T-helper 22 cell (primary cell): ENCODE results near the gene CNTN5.

Experiments
- DNase-seq: peaks from one replicate; pipeline ENCODE4 v3.0.0-alpha.2; 2020; ENCODE audit warnings: low read depth

The CNTN5 gene

DNA sequence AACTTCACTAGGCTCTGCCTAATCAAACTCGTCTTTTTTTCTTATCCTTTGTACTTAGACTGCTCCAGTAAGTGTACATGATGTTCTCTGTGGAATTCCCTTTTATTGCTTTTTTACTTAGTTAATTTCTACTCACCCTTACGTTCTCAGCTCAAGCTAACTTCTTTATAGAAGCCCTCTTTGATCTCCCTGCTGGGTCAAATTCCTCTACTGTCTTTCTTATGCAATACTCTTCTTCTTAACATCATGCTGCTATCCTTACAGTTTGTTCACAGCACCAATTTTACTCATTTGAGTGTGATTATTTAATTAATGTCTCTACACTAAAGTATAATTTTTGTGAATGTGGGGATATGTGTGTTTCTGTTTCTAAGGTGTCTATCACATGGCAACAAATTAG is 498.3 kb downstream of the CNTN5 start:
- no peak for DNase-seq

DNA sequence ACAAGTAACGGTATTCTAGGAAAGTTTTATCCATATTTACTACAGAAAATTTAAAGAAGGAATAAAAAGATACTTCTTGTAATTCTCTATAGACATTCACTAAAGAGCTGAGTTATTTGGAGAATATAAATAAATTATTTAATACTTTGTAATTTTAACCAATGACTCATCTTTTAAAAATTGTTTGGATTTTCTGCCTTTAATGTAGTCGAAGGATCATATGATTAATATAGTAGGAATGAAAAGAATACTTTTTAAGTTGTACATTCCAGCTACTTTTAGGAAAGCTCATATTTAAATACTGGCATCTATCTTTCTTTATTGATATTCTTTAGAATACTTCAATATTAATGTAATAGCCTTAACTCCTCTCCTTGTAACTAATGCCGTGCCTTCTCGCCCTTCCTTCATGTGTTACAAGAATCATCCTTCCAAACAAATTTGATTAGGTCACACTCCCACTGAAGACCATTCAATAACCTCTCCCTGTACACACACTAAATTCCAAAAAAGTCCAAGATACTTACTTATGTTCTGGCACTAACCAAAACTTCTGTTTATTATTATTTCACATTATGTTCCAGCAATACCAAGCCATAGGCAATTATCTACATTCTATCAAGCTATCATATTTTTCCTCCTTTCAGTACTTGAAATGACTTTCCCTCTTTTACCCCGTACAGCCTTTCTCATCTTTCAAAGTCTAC is 501.9 kb downstream of the CNTN5 start:
- DNase-seq: no peak

DNA sequence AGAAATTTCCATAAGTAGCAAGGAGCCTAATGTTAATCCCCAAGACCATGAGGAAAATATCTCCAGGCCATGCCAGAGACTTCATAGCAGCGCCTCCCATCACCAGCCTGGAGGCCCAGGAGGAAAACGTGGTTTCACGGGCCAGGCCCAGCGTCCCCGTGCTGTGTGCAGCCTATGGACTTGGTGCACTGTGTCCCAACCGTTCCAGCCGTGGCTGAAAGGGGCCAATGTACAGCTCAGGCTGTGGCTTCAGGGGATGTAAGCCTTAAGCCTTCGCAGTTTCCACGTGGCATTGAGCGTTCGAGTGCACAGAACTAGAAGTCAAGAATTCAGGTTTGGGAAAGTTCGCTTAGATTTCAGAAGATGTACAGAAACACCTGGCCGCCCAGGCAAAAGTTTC is 510.7 kb downstream of the CNTN5 start:
- no peak for DNase-seq

DNA sequence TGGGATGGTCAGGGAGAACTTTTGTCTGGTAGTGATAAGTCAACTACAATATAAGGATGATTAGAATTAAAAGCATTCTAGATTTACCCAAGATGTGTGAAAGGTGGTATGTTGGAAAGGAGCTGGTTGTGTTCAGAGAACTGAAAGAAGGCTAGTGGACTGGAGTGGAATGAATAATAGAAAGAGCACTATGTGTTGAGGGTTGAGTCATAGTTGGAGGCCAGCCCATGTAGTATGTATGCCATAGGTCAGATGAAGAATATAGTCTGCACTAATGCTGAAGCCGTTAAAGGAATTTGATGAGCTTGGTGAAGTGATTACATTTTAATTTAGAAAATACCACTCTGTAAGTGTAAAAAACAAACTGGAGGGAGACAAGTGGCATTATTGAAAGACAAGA is 514.1 kb downstream of the CNTN5 start:
- DNase-seq: no peak

DNA sequence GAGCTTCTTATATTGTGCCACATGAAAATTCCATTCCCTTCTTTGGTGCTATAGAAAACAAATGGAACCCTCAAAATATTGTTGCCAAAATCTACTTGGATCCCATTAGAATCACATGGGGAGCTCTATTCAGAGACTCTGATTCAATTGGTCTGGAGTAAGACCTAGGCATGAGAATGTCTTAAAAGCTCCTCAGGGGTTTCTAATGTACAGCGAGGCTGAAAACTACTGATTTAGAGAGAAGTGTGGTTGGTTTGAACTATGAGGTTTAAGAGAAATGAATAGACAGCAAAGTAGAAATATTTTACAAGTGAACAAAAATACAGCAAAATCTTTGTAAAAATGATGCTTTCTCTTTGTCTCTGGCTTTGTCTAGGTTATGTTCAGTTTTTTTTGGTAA is 514.7 kb downstream of the CNTN5 start:
- no peak for DNase-seq

DNA sequence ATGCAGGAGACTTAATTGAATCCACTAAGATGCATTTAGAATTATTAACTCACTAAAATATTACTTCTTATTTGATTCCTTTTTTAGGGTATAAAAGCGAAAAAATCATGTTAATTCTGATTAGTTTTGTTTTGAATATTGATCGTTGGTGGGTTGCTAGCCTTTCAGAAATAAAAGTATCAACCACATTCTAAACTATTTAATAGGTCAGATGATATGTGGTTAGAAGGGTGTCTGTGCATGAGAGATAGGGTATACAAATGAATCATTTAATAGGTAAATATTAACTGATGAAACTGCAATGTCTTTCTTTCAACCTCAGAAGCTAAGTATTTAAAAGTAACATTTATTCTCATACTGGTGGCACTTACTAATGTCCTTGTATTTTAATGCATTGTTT is 515.1 kb downstream of the CNTN5 start:
- no peak for DNase-seq

DNA sequence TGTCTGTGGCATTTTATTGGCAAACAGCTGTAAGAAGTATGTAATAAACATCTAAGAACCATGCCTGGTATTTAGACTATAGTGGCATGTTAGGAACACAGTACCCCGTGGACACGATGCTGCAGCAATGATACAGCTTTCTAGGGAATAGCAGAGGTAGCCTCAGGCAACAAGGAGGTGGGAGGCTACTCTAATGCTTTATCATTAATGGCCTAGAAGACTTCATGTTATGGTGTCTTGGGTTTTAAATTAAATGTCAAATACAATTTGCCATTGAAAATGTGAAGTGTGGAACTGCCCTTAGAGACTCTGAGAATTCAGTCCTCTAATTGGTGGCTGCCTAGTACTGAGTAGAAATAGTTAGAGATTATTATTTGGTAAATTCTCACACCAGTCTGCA is 516.9 kb downstream of the CNTN5 start:
- no peak for DNase-seq

DNA sequence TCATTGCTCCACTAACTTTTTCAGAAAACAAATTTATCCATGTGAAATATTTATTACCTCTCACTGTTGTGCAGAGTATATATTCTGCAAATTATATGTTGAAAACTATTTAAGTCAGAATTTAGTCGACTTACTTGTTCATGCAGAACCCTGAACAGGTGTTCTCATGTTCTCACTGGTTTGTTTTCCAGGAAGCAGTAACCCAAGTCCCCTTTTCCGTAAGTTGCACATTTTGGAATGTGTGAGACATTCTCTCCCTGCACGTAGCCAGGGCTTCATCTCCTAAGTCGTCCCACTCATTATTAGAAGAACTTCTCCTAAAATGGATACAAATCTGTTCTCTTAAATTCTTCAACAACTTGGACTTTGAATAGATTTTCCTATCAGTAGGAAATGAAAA is 524.9 kb downstream of the CNTN5 start:
- no peak for DNase-seq

DNA sequence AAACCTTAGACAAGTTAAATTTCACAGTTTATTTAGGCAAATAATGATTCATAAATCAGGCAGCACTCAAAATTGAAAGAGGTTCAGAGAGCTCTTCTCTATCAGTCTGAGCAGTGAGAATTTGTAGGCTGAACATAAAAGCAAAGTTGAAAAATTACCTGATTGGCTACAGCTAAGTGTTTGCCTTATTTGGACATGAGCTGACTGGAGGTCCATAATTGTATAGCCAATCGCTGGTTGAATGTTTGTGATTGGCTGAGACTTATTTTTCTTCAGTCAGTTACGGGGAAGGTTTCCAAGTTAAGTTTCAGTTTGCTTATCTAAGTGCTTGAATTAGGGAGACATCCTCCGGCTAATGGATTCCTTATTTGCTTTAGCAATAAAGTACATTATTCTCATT is 527.5 kb downstream of the CNTN5 start:
- DNase-seq: no peak

DNA sequence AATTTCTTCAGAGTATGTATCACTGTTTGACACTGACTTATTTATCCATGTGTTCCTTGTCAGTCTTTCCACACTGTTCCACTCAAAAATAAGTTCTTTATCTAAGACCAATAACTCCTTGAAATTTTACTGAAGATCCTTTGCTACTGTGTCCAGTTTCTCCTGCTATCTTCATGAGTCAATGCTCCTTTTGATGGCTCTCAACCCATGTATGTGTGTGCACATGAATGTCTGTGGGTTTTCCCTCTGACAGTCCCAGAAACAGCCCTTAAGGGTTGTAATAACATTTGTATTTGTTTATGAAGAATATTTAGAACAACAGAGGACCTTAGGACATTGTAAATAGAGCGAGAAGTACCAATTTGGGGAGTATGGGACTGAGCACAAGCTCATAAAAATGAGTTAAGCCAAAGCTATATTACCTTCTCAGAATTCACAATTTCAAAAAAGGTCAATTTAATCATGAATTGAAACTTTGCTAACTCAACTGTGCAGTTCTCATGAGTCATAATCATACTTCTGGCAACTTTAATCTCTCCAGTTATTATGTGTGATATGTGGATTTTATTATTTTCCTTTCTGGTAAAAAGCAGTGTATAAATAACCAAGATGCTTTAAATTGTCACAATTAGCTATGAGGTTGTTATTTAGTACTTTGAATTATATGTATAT is 533.6 kb downstream of the CNTN5 start:
- no peak for DNase-seq

DNA sequence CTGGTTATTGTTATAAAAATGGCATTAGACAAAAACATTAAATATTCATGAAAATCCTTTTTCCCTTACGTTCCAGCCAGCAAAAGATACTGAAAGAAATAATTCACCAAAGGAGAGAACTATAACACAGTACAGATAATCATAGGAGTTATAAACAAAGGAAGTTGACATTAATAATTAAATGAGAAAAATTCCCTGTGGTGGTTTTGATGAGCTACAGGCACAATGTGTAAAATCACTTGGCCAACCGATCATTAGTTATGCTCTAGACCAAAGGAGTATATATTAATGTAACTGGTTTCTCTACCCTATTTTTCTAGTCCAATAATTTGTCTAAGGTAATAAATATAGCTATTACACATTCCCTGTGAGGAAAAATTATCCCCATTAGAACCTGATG is 534.7 kb downstream of the CNTN5 start:
- DNase-seq: no peak

DNA sequence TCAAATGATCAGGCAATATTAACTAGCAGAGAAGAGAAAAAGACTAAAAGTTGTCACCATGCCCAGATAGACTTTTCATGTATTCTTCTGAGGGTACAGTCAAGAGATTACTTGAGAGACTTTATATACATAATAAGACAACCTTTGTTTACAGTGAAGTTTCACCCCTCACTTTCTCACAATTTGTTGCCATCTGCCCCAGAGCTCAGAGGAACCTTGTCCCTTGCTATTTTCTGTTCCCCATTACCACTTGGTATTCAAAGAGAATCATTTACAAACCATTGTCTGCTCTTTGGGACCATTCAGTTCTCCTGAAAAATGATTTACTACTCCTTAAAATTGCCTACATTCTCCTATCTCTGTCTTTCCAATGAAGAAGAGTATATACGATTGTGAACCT is 544.6 kb downstream of the CNTN5 start:
- no peak for DNase-seq

DNA sequence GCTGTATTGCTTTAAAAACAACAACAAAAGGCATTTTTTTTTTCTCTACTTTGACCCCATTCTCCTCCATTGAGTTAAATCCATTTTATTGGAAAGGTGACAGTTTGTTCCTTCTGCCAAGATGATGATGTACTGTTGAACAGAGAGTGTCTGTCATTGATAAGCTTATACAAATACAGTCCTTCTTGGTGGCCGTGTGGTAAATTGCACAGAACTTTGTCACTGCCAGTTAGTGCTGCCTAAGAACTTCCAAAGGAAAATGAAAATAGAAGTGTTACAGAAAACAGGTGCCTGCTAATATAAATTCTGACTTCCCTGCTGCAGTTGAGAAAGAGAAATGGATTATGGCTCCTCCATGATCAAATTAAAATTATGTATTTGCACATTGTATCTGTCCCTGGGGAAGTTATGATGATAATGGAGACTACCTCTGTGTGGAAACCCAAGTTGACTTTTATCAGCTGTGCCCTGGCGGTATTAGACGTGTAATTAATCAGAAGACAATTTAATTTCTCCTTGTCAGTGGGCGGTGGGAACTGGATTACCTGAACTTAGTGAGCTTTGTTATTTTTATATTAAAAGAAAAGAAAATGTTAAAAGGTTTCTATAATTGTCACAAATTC is 546.7 kb downstream of the CNTN5 start:
- no peak for DNase-seq

DNA sequence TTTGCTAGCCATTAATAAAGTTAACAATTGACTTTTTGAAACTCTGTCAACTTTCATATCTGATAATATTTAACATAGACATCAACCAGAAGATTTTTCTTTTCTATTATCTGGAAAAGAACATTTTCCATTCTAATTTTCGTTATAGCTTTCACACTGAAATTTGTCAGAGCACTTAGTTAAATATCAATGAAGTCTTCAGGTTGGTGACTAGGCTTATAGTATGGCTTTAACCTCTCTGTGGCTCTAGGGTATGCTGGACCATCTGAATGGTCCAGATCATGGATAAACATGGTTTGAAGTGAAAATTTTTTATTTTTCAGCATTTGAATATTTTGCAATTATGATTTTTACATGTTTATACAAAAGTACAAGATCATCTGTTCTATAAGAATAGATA is 548.1 kb downstream of the CNTN5 start:
- no peak for DNase-seq

DNA sequence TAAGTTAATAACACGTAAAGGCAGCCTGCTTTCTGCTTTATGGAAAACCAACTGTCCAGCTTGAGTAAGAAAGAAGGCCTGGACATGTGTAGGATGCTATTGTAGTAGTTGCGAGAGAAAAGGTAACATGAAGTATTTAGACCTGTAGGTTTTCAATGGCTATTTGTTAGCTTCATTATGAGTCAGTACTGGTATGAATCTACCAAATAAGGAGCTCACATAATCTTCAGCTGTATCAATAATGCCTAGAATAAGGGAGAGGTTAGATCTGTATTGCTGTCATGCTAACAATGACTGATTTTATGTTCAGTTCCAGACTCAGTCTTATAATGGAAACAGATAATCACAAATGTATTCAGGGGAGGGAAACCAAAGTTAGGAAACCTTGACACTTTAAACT is 550.3 kb downstream of the CNTN5 start:
- DNase-seq: no peak

DNA sequence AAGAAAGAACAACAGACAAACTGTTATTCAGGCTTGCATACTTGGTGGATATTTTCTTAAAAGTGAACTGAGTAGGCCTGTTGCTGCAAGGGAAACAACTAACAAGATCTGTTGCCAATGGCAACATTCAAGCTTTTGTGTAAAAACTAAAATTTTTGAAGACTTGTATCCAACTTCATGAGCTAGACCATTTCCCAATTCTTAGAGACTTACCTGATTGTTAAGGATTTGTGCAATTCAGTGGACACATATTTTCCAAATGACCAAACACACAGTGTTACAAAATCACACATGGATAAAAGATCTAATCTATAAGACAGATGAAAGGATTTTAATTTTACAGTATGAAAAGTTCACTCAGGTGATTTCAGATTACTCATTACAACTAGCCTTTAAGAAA is 564.1 kb downstream of the CNTN5 start:
- DNase-seq: no peak

DNA sequence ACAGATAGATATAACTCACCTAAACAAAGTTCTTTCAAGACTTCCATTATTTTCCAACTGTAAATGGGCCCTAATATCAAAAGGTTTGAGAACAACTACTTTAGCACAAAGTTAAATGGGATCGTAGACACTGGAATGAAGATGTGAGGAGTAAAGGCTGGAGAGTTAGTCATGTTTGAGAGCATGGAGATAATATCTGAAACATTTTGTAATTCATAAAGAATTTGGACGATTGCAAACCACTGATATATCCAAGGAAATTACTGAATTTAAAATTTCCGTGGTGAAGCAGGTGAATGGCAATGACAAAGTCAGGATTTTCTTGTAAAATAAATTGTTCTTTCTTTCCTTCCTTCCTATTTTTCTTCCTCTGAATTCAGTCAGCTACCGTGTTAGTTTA is 564.9 kb downstream of the CNTN5 start:
- DNase-seq: no peak

DNA sequence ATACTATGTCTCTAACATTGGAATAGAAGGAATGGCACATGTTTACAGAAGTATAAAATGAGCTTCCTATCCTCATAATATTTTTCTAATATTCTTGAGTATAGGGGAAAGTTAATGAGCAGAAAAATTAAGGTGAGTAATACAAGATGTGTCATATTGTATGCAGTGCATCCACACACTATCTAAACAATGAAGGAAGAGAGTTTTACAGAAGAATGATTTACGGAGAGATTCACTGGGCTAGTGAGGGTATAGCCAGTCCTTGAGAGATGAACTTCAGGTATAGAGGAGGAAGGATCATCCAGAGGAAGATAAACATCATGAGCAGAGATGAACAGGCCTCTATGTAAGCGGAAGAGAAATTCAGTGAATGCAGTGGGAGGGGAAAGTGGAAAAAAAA is 569.0 kb downstream of the CNTN5 start:
- DNase-seq: no peak

DNA sequence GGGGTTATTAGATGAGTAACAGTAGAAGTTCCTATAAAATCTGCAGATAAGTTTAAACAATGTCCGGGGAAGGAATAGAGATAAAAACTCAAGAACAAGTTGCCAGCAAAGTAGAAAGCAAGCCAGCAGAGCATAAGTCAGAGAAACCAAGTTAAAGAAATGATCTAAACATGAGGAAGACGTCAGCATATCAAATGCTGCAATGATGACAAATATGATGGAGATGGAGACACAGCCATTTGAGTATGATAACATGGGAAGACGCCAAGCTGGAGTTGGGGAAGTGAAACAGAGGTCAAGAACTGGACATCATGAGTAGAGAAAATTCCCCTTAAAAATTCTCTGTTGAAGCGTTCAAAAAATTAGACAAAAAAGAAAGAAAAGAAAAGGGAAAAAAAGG is 571.5 kb downstream of the CNTN5 start:
- no peak for DNase-seq

DNA sequence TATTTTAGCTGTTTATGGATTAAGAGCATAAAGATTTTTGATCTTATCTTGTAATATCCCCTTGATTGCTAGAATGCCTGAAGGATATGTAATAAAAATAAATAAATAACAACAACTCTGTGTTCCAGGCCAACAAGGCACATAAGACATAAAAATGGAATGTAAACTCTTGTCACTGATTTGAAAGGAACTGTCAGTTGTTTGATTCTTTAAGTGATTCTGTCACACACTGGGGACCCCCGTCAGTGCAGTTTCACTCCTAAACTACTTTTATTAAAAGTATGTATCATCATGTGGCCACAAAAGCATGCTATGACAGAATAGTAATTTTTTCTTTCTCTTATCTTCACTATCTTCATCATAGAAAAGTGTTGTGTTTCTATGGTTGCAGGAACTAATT is 572.4 kb downstream of the CNTN5 start:
- no peak for DNase-seq

DNA sequence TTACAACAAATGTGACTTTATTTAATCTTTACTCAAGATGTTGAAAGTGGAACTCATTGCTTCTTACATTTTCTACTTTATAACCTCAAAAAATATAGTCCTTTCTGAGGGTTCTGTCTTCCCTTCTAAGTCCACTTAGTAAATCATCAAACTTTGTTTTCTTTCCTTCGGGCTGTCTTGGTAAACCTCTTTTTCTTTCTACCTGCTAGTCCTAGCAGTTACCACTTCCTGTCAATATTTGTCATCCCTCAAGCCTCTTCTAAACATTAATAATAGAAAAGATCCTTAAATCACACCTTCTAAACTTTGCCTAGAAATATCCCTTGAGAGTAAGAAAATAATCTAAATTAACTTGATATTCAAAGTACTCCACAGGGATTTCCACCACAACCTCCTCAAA is 580.4 kb downstream of the CNTN5 start:
- DNase-seq: no peak

DNA sequence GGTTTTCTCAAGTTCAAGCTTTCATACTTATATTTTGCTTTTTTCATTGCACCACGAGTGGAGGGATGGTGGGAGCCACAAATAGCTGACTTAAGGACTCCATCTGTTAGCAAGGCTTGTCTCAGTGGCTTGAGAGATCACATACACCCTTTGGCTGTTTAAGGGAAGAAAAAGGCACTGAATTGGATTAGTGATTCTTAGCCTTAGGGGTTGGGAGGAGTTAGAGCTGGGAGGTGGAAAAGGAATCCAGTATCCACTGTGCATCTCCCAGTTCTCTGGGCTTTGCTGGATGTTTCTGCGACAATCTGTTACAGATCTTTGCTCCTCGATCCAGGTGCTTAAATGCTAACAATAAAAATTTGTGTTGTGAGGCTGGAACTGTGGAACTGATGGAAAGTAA is 593.6 kb downstream of the CNTN5 start:
- no peak for DNase-seq

DNA sequence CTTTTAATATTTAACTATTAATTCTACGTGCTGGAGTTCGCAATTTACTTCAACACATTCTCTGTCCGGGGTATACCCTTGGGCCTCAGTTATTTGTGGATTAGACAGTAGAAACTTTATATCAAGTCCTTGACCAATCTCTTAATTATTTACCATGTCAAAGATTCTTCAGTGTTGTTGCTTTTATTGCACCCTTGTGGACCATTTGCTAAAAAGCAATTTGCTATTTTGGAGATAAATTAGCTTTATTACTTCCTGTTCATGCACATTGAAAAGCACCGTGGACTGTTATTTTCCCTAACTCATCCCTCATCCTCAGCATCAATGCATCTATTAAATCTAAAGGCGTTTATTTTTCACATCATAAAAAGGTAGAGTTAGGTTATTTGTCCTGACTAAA is 609.9 kb downstream of the CNTN5 start:
- no peak for DNase-seq

DNA sequence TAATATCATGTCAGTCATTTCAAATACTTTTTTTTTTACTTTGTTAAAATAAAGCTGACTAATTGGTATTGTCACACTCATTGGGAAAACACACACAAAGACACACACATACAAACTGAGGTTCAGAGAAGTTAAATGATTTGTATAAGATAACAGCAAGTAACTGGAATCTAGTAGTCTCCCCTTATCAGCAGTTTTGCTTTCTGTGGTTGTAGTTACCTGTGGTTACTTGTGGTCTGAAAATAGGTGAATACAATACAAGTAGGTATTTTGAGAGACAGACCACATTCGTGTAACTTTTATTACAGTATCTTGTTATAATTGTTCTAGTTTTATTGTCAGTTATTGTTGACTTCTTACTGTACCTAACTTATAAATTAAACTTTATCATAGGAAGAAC is 610.9 kb downstream of the CNTN5 start:
- DNase-seq: no peak
